Stomach (tissue), 4 donors: Measurements from ENCODE around the gene ZNF280D.

Source experiments
- EP300 ChIP-seq: sonication (generic); formaldehyde crosslinking; IDR thresholded peaks from one replicate; pipeline ENCODE4 v1.6.1; 2017; ENCODE audit warnings: antibody characterized with exemption
- POLR2A ChIP-seq, 4 donors: fragments of 450-650 bp; IDR thresholded peaks; one replicate each; pipeline ENCODE4 v1.6.1; 2016; ENCODE audit warnings: antibody characterized with exemption in 4 of 4, control low read depth in 2 of 4, mild to moderate bottlenecking in 1 of 4, moderate library complexity in 1 of 4
- POLR2AphosphoS5 ChIP-seq, 3 donors: sonication (generic); formaldehyde crosslinking; IDR thresholded peaks; one replicate each; pipeline ENCODE4 v1.6.1; 2016; ENCODE audit warnings: antibody characterized with exemption in 3 of 3
- TF ChIP-seq, protein P1 (sequence below), 7 experiments: fragments of 450-650 bp in 4 of 7; fragments of 200-600 bp in 3 of 7; sonication (generic) in 3 of 7; IDR thresholded peaks; one replicate each; pipeline ENCODE4 v1.5.1; 2016 to 2019; ENCODE audit warnings: antibody characterized with exemption in 7 of 7, control low read depth in 2 of 7, mild to moderate bottlenecking in 1 of 7

- TF ChIP-seq, protein P1, sequence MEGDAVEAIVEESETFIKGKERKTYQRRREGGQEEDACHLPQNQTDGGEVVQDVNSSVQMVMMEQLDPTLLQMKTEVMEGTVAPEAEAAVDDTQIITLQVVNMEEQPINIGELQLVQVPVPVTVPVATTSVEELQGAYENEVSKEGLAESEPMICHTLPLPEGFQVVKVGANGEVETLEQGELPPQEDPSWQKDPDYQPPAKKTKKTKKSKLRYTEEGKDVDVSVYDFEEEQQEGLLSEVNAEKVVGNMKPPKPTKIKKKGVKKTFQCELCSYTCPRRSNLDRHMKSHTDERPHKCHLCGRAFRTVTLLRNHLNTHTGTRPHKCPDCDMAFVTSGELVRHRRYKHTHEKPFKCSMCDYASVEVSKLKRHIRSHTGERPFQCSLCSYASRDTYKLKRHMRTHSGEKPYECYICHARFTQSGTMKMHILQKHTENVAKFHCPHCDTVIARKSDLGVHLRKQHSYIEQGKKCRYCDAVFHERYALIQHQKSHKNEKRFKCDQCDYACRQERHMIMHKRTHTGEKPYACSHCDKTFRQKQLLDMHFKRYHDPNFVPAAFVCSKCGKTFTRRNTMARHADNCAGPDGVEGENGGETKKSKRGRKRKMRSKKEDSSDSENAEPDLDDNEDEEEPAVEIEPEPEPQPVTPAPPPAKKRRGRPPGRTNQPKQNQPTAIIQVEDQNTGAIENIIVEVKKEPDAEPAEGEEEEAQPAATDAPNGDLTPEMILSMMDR (IDR thresholded peaks at IDR 0.05) = no peak
- TF ChIP-seq POLR2A (IDR thresholded peaks at IDR 0.05) (no peak), POLR2AphosphoS5 (IDR thresholded peaks at IDR 0.05) (no peak), EP300 (no peak)
Measured at GRCh38 chr15:56732886-56733135, 498 bp downstream of the ZNF280D start.
